ENCODE results near the gene ABHD8.

Gene ABHD8

DNA sequence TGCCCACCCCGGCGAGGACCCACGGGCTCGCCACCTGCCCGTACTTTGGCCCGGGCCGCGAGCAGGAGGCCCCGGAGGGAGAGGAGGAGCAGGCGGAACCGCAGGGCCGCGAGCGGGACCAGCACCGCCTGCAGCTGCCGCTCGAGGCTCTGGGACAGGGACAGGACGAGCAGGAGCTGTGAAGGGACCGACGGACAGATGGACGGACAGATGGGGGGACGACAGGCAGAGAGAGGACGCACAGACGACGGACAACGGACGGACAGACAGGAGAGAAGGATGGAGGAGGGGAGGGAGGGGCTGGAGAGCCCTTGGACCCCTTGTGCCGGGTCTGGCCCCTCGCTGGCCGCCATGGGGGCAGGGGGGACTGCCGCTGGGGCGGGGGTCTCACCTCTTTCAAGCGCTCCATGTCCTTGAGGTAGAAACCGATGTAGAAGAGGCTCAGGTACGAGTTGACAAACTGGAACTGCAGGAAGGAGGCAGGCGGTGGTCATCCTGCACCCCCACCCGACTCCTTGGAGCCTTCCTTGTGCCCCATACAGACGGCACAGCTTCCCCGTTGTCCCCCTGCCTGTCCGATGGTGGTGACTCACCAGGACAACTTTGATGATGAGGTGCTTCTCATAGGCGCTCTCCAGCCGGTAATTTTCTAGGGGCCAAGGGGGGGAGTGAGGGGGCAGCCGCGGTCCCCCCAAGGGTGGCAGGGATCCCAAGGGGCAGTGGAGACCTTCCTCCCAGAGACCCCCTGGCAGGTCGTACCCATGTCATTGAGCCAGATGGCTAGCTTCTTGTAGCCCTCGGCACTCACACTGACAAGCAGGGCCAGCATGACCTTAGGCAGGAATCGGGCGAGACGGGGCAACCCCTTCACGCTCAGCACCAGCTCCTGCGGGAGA, 26.4 kb upstream of the ABHD8 start:
- TF ChIP-seq, protein P1, sequence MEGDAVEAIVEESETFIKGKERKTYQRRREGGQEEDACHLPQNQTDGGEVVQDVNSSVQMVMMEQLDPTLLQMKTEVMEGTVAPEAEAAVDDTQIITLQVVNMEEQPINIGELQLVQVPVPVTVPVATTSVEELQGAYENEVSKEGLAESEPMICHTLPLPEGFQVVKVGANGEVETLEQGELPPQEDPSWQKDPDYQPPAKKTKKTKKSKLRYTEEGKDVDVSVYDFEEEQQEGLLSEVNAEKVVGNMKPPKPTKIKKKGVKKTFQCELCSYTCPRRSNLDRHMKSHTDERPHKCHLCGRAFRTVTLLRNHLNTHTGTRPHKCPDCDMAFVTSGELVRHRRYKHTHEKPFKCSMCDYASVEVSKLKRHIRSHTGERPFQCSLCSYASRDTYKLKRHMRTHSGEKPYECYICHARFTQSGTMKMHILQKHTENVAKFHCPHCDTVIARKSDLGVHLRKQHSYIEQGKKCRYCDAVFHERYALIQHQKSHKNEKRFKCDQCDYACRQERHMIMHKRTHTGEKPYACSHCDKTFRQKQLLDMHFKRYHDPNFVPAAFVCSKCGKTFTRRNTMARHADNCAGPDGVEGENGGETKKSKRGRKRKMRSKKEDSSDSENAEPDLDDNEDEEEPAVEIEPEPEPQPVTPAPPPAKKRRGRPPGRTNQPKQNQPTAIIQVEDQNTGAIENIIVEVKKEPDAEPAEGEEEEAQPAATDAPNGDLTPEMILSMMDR (IDR thresholded peaks at IDR 0.05; ENCODE audit: low read depth, low read length): no peak
- H3K4me3 ChIP-seq (replicated peaks in 1 of 2; ENCODE audit: low read depth in 2 of 2, low read length in 2 of 2): no peak overlapping the region
- no peak for DNase-seq (ENCODE audit: low read depth in 2 of 2)

DNA sequence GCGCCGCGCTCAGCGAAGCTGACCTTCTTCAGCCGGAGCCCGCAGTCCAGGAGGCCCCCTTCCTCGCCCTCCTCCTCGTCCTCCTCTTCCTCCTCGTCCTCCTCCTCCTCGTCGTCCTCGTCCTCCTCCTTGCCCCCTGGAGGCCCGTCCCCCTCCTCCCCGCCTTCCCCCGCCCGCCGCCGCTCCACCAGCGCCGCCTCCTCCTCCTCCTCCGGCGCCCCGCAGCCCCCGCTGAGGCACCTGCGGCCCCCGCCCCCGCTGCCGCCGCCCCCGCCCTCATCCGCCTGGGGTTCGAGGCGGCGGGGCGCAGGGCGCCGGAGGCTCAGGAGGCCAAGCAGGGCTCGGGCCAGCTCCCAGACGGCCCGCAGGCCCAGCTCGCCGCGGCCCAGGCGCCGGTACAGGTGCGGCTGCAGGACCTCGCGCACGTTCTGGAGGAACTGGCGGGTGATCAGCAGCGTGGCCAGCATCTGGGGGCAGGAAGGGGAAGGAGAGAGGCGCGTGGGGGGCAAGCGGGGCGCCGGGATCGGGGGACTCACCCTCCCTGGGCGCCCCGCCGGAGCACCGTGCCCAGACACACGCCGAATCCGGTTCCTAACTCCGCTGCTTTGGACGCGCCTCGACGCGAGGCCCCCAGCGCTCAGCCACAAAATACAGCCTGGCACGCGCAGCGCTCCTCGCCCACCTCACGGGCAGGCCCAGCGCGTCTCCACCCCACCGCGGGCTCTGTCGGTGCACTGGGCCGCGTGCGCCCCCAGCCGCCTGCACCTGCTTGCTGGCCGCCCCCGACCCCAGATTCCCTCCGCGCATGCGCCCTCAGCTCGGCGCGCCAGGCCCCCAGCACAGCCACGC, 25.5 kb upstream of the ABHD8 start:
- H3K4me3 ChIP-seq (replicated peaks in 1 of 2; ENCODE audit: low read depth in 2 of 2, low read length in 2 of 2): no peak overlapping the region
- TF ChIP-seq, protein P1 (IDR thresholded peaks at IDR 0.05; ENCODE audit: low read depth, low read length): no peak
- no peak for DNase-seq (ENCODE audit: low read depth in 2 of 2)

DNA sequence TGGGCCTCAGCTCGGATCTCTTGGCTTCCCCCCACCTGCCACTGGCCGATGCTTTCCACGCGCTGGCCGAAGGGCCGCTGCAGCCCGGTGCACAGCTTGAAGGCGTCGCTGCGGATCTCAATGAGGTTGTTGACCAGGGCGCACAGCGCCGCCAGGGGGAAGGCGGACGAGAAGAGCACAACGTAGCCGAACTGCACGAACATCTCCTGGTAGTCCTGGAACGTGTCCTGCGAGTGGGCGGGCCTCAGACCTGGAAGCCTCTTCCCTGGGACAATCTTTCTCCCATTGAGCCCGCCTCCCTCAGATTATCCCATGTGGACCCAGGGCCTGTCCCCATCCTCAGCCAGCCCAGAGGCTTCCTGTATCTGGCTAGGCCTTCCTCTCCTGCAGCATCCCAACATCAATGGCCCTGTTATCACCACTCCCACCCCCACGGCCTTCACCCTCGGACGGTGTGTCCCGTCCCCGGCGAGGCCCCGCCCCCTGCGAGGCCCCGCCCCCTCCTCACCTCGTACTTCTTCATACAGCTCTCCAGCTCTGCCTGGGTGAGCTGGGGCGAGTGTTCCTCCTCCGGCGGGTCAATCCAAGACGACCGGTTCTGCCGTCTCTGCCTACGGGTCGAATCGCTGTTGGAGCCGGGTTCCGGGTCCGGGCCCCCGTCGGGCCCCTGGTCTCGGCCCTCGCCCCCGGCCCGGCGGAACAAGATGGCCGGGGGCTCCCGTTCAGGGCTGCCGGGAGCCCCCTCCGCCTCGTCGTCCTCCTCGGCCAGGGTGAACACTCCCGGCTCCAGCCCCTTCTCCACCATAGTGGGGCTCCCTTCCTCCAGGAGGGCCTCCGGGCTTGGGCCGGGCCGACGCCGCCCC, 24.7 kb upstream of the ABHD8 start:
- peak in 1 of 2 donors; percentile 68 for DNase-seq (ENCODE audit: low read depth in 2 of 2)
- TF ChIP-seq, protein P1 (IDR thresholded peaks at IDR 0.05; ENCODE audit: low read depth, low read length): no peak
- H3K4me3 ChIP-seq (replicated peaks in 1 of 2; ENCODE audit: low read depth in 2 of 2, low read length in 2 of 2): no peak overlapping the region

DNA sequence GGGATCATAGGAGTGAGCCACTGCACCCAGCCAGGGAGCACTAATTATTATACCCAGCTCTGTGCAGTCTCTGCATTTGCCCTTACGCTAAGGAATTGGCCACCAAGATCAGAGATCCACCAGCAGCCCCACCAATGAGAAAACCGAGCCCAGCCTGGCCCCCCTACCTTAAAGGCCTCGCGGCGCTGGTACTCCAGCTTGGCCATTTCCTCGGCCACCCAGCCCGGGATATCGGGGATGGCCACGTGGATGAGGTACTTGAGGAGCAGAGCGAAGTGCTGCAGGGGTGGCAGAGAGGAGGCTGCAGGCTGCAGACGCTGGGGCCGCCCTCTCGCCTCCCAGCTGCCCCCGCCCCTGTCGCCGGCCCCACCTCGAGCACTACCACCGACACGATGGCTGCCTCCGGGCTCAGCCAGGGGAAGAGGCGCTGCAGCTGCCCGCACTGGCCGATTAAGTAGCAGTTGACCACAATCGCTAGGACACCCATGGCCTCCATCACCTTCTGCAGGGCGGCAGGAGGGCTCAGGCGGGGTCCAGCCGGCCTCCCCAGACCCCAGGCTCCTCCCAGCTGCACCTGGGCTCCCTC, 23.9 kb upstream of the ABHD8 start:
- no peak for DNase-seq (ENCODE audit: low read depth in 2 of 2)
- H3K4me3 ChIP-seq (replicated peaks in 1 of 2; ENCODE audit: low read depth in 2 of 2, low read length in 2 of 2): no peak overlapping the region
- TF ChIP-seq, protein P1 (IDR thresholded peaks at IDR 0.05; ENCODE audit: low read depth, low read length): no peak

DNA sequence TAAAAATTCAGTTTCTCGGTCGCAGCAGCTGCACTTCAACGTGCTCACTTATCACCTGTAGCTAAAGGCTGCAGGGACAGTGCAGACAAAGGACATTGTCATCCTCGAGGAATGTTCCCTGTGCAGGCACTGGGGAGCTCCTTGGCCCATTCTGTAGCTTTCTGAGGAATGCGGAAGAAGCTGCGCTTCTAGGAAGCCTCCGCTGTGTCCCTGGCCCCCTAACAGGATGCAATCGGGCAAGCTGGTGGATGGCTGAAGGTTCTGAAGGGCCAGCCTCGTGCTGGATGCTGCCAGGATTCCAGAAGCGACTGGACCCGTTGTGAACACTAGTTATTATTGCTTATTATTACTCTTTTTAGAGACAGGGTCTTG, 23.4 kb upstream of the ABHD8 start:
- TF ChIP-seq, protein P1 (IDR thresholded peaks at IDR 0.05; ENCODE audit: low read depth, low read length): no peak
- no peak overlapping the region for H3K4me3 ChIP-seq (replicated peaks in 1 of 2; ENCODE audit: low read depth in 2 of 2, low read length in 2 of 2)
- DNase-seq (ENCODE audit: low read depth in 2 of 2): no peak
